HG03103 (cell line): Measurements from ENCODE around the gene MMP24.

ENCODE experiments used
- ATAC-seq: cut with Tn5 transposase; IDR thresholded peaks from one replicate; pipeline ENCODE4 v1.9.1; 2021; ENCODE audit warnings: low read depth; ENCODE audit not compliant: unreplicated experiment

Gene MMP24

DNA sequence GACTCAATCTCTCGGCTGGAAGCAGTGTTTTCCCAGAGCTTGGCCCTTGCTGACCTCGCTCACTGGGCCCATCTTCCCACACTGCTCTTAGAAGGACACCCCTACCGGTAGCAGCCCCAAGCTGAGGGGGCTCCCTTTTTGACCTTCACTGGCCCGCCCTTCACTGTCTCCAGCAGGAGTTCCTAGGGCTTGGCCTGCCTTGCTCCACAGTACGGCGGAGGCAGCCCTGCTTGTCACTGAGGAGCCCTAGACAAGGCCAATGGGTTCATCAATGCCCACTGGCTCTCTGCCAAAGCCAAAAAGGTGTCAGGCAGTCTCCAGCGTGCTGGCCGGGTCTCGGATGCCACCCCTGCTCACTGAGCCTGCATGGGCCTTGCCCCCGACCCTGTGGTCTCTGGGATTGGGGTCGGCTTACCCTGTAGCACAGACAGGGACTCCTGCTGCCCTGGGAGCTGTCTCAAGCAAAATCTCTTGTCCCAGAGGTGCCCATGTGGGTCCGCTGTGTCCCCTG is 49.3 kb downstream of the MMP24 start:
- no peak for ATAC-seq

- no peak for ATAC-seq
Measured at GRCh38 chr20:35276408-35276807, 49.9 kb downstream of the MMP24 start.

DNA sequence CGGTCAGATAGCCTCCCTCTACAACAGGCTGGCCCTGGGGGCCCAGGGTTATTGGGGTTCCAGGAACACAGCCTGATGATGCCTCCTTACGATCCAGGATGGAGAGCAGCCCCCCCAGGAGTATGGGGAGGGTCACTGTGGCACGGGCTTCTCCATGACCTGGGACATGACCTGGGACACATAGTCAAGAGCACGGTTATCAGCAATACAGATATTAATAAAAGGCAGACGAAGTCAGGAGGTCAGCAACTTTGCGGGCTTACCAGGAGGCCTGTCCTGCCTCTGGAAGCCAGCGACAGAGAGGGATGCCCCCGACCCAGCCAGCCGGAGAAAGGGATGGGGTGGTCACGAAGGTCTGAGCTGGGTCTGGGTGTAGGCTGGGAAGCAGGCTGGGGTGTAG is 50.6 kb downstream of the MMP24 start:
- ATAC-seq = peak; percentile 21

GRCh38 chr20:35277531-35278395 is 51.3 kb downstream of the MMP24 start, which contains the start of gene MMP24OS:
Gene MMP24OS, minus strand, starts transcription at chr20:35278122. Its CDS starts 193 bp downstream, at chr20:35277929.
- peak; percentile 73 for ATAC-seq

GRCh38 chr20:35279040-35279439 is 52.5 kb downstream of the MMP24 start:
- ATAC-seq = no peak

DNA sequence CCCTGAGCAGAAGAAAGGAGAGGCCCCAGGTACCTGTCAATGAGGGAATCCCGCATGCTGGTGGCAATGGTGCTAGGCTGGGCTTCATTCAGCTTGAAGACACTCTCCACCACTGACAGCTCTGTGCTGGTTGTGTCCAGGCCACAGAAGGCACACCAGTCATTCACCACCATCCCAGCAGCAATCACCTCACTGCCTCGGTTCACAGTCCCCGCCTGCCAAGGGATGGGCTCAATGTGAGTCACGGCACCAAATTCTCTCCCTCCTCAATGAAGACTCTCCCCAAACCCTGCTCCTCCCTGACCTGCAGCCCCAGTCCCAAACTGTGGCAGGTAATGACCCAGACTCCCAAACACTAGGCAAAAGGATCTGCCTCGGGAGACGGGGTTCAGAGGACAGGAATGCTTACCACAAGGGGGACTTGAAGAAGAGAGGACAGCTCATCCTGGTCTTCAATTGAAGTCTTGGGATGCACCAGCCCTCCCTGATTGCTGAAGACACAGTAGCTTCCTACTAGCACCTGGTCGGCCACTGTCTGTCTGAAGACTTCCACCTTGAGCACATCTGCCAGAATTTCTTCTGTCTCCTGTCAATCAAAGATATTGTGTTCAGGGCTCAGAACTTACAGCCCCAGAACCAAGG is 53.2 kb downstream of the MMP24 start:
- ATAC-seq = no peak

DNA sequence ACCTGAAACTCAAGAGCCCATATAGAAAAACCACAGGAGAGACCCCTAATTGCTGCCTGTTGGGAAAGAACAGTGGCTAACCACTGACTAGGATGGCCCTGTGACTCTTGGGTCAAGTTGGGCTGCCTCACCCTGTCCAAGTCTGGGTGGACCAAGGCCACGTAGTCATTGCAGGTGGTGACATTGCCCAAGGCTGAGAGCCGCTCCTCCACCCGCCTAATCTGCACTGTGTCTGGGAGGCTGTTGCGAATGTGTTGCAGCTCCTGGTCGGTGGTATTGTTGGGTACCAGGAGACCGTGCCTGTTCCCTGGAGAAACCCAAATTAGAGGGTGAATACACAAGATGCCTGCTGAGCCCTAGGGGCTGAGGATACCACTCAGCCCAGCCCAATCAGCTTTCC is 54.0 kb downstream of the MMP24 start:
- ATAC-seq = no peak

DNA sequence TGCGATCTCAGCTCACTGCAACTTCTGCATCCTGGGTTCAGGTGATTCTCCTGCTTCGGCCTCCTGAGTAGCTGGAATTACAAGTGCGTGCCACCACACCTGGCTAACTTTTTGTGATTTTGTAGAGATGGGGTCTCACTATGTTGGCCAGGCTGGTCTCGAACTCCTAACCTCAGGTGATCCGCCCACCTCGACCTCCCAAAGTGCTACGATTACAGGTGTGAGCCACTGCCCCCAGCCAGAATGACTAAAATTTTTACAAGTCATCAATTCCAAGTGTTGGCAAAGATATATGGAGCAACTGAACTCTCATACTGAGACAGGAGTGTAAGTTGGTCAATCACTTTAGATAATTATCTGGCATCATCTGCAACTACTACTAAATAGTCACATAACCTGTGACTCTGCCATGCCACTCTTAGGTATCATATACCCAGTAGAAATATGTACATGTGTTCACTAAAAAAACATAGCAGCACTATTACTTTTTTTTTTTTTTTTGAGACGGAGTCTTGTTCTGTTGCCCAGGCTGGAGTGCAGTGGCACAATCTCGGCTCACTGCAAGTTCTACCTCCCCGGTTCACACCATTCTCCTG is 55.1 kb downstream of the MMP24 start:
- ATAC-seq = no peak

GRCh38 chr20:35283441-35284266 is 57.2 kb downstream of the MMP24 start:
- ATAC-seq = peak; percentile 9

DNA sequence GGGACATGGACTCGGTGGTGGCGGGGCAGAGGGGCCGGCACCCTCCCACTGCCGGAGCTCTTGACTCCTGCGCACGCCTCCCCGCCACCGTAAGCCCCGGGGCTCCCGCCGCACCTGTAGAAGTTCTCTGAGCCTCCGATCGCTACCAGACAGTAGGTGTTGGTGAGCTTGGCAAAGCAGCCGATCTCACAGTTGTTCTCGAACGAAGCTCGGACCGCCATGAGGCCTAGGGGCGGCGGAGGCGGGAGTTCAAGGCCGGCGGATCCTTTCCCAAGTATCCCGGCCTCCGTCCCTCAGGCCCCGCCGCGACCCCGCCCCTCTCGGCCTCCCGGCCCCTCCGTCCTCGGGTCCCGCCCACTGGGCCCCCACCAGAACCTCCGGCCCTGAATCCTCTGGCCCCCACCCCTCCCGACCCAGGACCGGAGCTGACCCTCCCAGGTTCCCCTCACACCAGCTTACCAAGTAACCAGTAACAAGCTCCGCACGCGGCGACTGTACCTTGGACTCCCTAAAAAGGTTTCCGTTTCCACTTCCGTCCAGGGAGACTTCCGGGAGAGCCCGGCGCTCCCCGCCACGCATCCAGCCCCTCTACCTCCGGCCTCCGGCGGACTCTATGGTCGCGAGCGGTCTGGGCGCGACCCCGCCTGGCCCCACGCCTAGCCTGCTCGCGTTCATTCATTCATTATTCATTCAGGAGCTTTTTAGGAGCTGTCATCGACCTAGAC is 57.9 kb downstream of the MMP24 start, which contains the start of gene EIF6:
Gene EIF6 (minus strand): TSS at position 506 of the 725 bp plus-strand sequence. CDS start 285 bp downstream, at position 221.
- peak; percentile 53 for ATAC-seq

GRCh38 chr20:35284992-35285805 is 58.7 kb downstream of the MMP24 start:
- no peak for ATAC-seq

DNA sequence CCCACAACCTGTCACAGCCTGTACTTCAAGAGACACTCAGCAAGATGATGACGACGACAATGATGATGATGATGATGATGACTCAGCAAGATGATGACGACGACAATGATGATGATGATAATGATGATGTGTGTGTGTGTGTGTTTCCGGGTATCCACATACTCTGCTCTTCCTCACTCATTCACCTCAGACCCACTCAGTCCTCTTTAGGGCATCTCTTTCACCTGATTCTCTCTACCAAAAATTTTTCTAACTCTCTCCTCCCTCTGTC is 59.3 kb downstream of the MMP24 start:
- ATAC-seq = no peak

DNA sequence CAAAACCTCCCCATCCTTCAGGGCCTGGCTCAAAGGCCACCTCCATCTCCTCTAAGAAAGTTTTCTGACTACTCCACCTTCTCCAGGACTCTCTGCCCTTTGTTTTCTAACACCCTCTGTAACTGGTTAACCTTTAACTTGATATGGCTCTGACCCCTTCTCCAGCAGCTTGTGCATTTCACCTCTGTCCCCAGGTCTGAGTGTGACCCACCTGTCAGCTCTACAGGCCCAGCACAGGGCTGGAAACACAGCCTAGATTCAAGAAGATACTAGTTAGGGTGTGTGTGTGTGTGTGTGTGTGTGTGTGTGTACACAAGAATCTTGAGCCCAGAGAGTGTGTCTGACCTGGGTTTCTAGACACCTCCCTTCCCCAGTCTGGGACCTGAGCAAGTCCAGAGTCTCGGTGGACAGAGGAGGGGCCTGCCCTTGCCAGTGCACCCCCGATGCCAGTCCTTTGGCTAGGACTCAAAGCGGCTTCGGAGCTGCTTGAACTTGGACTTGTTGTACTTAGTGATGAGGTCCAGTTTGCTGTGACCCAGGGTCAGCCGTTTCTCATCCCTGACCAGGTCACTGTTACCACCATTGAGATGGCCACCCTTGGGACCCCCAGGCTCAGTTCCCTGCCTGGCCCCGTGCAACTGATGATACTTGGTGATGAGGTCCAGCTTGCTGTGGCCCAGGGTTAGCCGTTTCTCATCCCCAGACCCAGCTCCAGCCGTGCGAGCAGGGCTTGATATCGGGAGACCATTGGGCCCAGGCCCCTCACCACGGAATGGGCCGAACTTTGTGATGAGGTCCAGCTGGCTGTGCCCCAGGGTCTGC is 59.8 kb downstream of the MMP24 start:
- no peak for ATAC-seq

- ATAC-seq = no peak
Measured at GRCh38 chr20:35286899-35287508, 60.5 kb downstream of the MMP24 start.

DNA sequence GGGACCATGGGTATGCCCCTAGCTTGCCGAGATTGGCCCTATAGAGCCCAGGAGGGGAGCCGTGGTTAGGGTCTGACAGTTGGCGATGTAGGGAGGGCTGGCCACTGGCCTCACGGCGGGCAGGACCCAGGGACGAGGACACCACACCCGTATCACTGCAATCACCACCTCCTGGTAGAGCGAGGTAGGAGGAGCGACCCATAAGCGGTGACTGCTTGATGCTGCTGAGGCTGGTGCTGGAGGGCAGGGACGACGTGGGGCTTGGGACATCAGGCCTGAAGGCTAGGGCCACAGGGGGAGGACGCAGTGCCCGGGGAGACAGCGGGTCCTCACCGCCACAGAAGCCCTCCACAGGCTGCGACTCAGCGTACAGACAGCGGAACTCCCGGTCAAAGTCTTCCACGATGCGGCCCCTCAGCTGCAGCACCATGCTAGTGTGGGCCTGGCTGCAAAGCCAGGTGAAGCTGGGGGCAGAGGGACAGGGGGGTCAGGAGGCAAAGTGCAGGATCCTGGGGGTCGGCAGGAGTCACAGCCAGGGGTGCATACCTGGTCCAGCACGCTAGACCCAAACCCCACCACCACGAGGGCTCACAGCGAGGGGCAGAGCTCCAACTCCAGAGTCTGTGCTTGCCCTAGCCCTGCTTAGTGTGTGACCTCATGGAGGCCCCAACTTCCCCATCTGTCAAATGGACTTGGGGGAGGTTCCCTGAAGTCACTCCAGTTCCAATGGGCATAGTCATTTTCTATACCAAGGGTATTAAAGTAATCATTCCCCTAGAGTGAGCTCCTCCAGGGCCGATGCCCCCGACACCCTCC is 61.2 kb downstream of the MMP24 start:
- no peak for ATAC-seq

DNA sequence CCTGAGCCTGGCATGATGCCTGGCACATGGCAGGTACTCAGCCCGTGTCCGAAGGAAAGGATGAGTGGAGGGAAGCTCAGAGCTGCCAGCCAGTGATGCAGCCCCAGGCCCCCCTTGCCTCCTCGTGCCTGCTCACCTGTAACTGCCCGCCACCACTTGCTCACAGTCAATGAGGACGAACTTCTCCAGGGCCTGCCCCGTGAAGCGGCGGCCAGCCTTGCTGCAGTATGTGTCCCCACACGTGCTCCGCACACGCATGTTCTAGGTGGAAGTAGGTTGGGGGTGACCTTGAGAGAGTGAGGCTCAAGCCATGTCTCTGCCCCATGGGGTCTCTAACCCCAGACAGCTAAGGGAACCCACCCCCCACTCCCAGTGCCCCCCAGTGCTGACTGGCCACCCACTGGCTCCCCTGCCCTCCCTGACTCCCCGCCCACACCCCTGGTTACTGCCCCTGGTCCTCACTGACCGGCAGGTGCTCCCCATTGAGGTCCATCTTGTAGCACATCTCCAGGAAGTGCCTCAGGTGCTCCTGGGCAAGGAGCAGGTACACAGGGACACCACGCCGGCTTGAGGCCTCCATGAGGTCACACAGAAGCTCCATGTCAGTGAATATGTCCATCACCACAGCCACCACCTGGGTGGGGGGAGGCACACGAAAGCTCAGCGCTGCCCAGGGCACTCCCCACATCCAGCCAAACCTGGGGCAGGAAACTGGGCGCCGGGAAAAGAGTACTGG is 62.0 kb downstream of the MMP24 start:
- ATAC-seq = no peak
